ENCODE data around the gene MTHFSD. TPM values are rescaled to one million over a fixed set of nuclear protein-coding genes. Genes with fewer than 3 reads are reported as not detected.

MTHFSD gene
- total RNA-seq, 1 donor from 2014 or later, result 31.8 TPM

- H3K4me3 Mint-ChIP-seq, result no peak overlapping the region
- no peaks in the 10 kb centered on the region for H3K27me3 Mint-ChIP-seq (ENCODE audit: insufficient read depth)
- H3K27ac Mint-ChIP-seq, result no peak overlapping the region
- H3K4me1 Mint-ChIP-seq (ENCODE audit: low read depth), result no peaks in the 10 kb centered on the region
- no peaks in the 10 kb centered on the region for H3K9me3 Mint-ChIP-seq
- peaks cover 8% of the 10 kb centered on the region for H3K36me3 Mint-ChIP-seq (ENCODE audit: low read depth)
- intact Hi-C loops (cut with micrococcal nuclease), result no loop called here
- DNase-seq (ENCODE audit: low spot score), result no peak
Observed at GRCh38 chr16:86533076-86533475, 22.0 kb downstream of the MTHFSD start.

- no peak overlapping the region for H3K27ac Mint-ChIP-seq
- intact Hi-C loops (cut with micrococcal nuclease), result no loop called here
- H3K9me3 Mint-ChIP-seq, result no peaks in the 10 kb centered on the region
- no peaks in the 10 kb centered on the region for H3K27me3 Mint-ChIP-seq (ENCODE audit: insufficient read depth)
- no peaks in the 10 kb centered on the region for H3K4me1 Mint-ChIP-seq (ENCODE audit: low read depth)
- H3K4me3 Mint-ChIP-seq, result no peak overlapping the region
- H3K36me3 Mint-ChIP-seq (ENCODE audit: low read depth), result peaks cover 8% of the 10 kb centered on the region
- DNase-seq (ENCODE audit: low spot score), result no peak
Observed at GRCh38 chr16:86532526-86532815, 22.6 kb downstream of the MTHFSD start.

GRCh38 chr16:86531641-86532525, 23.2 kb downstream of the MTHFSD start:
- no peak for DNase-seq (ENCODE audit: low spot score)
- Mint-ChIP-seq H3K27ac (no peak overlapping the region), H3K9me3 (no peaks in the 10 kb centered on the region), H3K4me3 (no peak overlapping the region), H3K27me3 (ENCODE audit: insufficient read depth) (no peaks in the 10 kb centered on the region), H3K36me3 (ENCODE audit: low read depth) (peaks cover 8% of the 10 kb centered on the region), H3K4me1 (ENCODE audit: low read depth) (no peaks in the 10 kb centered on the region)
- intact Hi-C loops (cut with micrococcal nuclease), result no loop called here

- Mint-ChIP-seq H3K36me3 (ENCODE audit: low read depth) (peaks cover 5% of the 10 kb centered on the region), H3K4me3 (no peak overlapping the region), H3K27ac (no peak overlapping the region), H3K4me1 (ENCODE audit: low read depth) (no peaks in the 10 kb centered on the region), H3K9me3 (no peaks in the 10 kb centered on the region), H3K27me3 (ENCODE audit: insufficient read depth) (no peaks in the 10 kb centered on the region)
- intact Hi-C loops (cut with micrococcal nuclease), result no loop called here
- DNase-seq (ENCODE audit: low spot score), result no peak
Observed at GRCh38 chr16:86531191-86531545, 23.9 kb downstream of the MTHFSD start.

- no peak overlapping the region for H3K27ac Mint-ChIP-seq
- no peak for DNase-seq (ENCODE audit: low spot score)
- no peaks in the 10 kb centered on the region for H3K4me1 Mint-ChIP-seq (ENCODE audit: low read depth)
- H3K9me3 Mint-ChIP-seq, result no peaks in the 10 kb centered on the region
- H3K4me3 Mint-ChIP-seq, result no peak overlapping the region
- intact Hi-C loops (cut with micrococcal nuclease), result no loop called here
- H3K36me3 Mint-ChIP-seq (ENCODE audit: low read depth), result peaks cover 2% of the 10 kb centered on the region
- no peaks in the 10 kb centered on the region for H3K27me3 Mint-ChIP-seq (ENCODE audit: insufficient read depth)
Observed at GRCh38 chr16:86530251-86531190, 24.5 kb downstream of the MTHFSD start.

GRCh38 chr16:86529160-86529559, 25.9 kb downstream of the MTHFSD start:
- intact Hi-C loops (cut with micrococcal nuclease), result no loop called here
- Mint-ChIP-seq H3K27me3 (ENCODE audit: insufficient read depth) (no peaks in the 10 kb centered on the region), H3K27ac (no peak overlapping the region), H3K4me3 (no peak overlapping the region), H3K4me1 (ENCODE audit: low read depth) (no peaks in the 10 kb centered on the region), H3K36me3 (ENCODE audit: low read depth) (peaks cover 2% of the 10 kb centered on the region), H3K9me3 (no peaks in the 10 kb centered on the region)
- no peak for DNase-seq (ENCODE audit: low spot score)

- no peaks in the 10 kb centered on the region for H3K4me1 Mint-ChIP-seq (ENCODE audit: low read depth)
- no peaks in the 10 kb centered on the region for H3K9me3 Mint-ChIP-seq
- H3K4me3 Mint-ChIP-seq, result no peak overlapping the region
- no peaks in the 10 kb centered on the region for H3K27me3 Mint-ChIP-seq (ENCODE audit: insufficient read depth)
- DNase-seq (ENCODE audit: low spot score), result no peak
- H3K36me3 Mint-ChIP-seq (ENCODE audit: low read depth), result peaks cover 2% of the 10 kb centered on the region
- no peak overlapping the region for H3K27ac Mint-ChIP-seq
- intact Hi-C loops (cut with micrococcal nuclease), result no loop called here
Observed at GRCh38 chr16:86528061-86528929, 26.7 kb downstream of the MTHFSD start.

GRCh38 chr16:86527366-86527765, 27.7 kb downstream of the MTHFSD start:
- Mint-ChIP-seq H3K27me3 (ENCODE audit: insufficient read depth) (no peaks in the 10 kb centered on the region), H3K27ac (no peak overlapping the region), H3K9me3 (no peaks in the 10 kb centered on the region), H3K4me1 (ENCODE audit: low read depth) (no peaks in the 10 kb centered on the region), H3K36me3 (ENCODE audit: low read depth) (peaks cover 2% of the 10 kb centered on the region), H3K4me3 (no peak overlapping the region)
- intact Hi-C loops (cut with micrococcal nuclease), result no loop called here
- DNase-seq (ENCODE audit: low spot score), result no peak

GRCh38 chr16:86525696-86526095, 29.3 kb downstream of the MTHFSD start:
- no peak for DNase-seq (ENCODE audit: low spot score)
- intact Hi-C loops (cut with micrococcal nuclease), result no loop called here
- Mint-ChIP-seq H3K4me1 (ENCODE audit: low read depth) (no peaks in the 10 kb centered on the region), H3K4me3 (no peak overlapping the region), H3K9me3 (no peaks in the 10 kb centered on the region), H3K36me3 (ENCODE audit: low read depth) (peaks cover 2% of the 10 kb centered on the region), H3K27me3 (ENCODE audit: insufficient read depth) (no peaks in the 10 kb centered on the region), H3K27ac (no peak overlapping the region)

- H3K27ac Mint-ChIP-seq, result no peak overlapping the region
- no peak for DNase-seq (ENCODE audit: low spot score)
- H3K9me3 Mint-ChIP-seq, result no peaks in the 10 kb centered on the region
- no peaks in the 10 kb centered on the region for H3K36me3 Mint-ChIP-seq (ENCODE audit: low read depth)
- H3K4me3 Mint-ChIP-seq, result no peak overlapping the region
- H3K4me1 Mint-ChIP-seq (ENCODE audit: low read depth), result no peaks in the 10 kb centered on the region
- intact Hi-C loops (cut with micrococcal nuclease), result no loop called here
- H3K27me3 Mint-ChIP-seq (ENCODE audit: insufficient read depth), result peaks cover 4% of the 10 kb centered on the region
Observed at GRCh38 chr16:86524029-86524428, 31.0 kb downstream of the MTHFSD start.

- DNase-seq (ENCODE audit: low spot score), result no peak
- Mint-ChIP-seq H3K4me1 (ENCODE audit: low read depth) (no peaks in the 10 kb centered on the region), H3K4me3 (no peak overlapping the region), H3K27me3 (ENCODE audit: insufficient read depth) (peaks cover 10% of the 10 kb centered on the region), H3K9me3 (no peaks in the 10 kb centered on the region), H3K27ac (no peak overlapping the region), H3K36me3 (ENCODE audit: low read depth) (no peaks in the 10 kb centered on the region)
- intact Hi-C loops (cut with micrococcal nuclease), result no loop called here
Observed at GRCh38 chr16:86523166-86523740, 31.8 kb downstream of the MTHFSD start.

GRCh38 chr16:86522634-86523033, 32.4 kb downstream of the MTHFSD start:
- intact Hi-C loops (cut with micrococcal nuclease), result no loop called here
- DNase-seq (ENCODE audit: low spot score), result no peak
- no peaks in the 10 kb centered on the region for H3K36me3 Mint-ChIP-seq (ENCODE audit: low read depth)
- H3K9me3 Mint-ChIP-seq, result no peaks in the 10 kb centered on the region
- peaks cover 15% of the 10 kb centered on the region for H3K27me3 Mint-ChIP-seq (ENCODE audit: insufficient read depth)
- no peak overlapping the region for H3K4me3 Mint-ChIP-seq
- no peaks in the 10 kb centered on the region for H3K4me1 Mint-ChIP-seq (ENCODE audit: low read depth)
- no peak overlapping the region for H3K27ac Mint-ChIP-seq
